ENCODE results near the gene TDRD1. TPM values are rescaled to one million over a fixed set of nuclear protein-coding genes. Genes with fewer than 3 reads are reported as not detected.

TDRD1 gene
- total RNA-seq, 1 donor from 2014 or later: 0.20 TPM

GRCh38 chr10:114176511-114176910 lies 2.6 kb upstream of the TDRD1 start:
- no peak for DNase-seq

- DNase-seq: no peak
These were observed 594 bp downstream of the TDRD1 start for GRCh38 chr10:114179747-114180146.

- DNase-seq: no peak
These were observed 1.8 kb downstream of the TDRD1 start for GRCh38 chr10:114180937-114181336.

GRCh38 chr10:114181971-114182370 lies 2.8 kb downstream of the TDRD1 start:
- no peak for DNase-seq

- no peak for DNase-seq
These were observed 4.4 kb downstream of the TDRD1 start for GRCh38 chr10:114183563-114183962.

- DNase-seq: no peak
These were observed 5.1 kb downstream of the TDRD1 start for GRCh38 chr10:114184276-114184675.

GRCh38 chr10:114188001-114188400 lies 8.8 kb downstream of the TDRD1 start:
- no peak for DNase-seq

GRCh38 chr10:114188900-114189299 lies 9.7 kb downstream of the TDRD1 start:
- DNase-seq: no peak

GRCh38 chr10:114189700-114190099 lies 10.5 kb downstream of the TDRD1 start:
- no peak for DNase-seq

GRCh38 chr10:114195079-114195478 lies 15.9 kb downstream of the TDRD1 start:
- DNase-seq: no peak

GRCh38 chr10:114199239-114199638 lies 20.1 kb downstream of the TDRD1 start:
- no peak for DNase-seq

- no peak for DNase-seq
These were observed 23.7 kb downstream of the TDRD1 start for GRCh38 chr10:114202812-114203211.

GRCh38 chr10:114206902-114207301 lies 27.7 kb downstream of the TDRD1 start:
- DNase-seq: no peak

- no peak for DNase-seq
These were observed 28.2 kb downstream of the TDRD1 start for GRCh38 chr10:114207349-114207748.

- no peak for DNase-seq
These were observed 29.2 kb downstream of the TDRD1 start for GRCh38 chr10:114208351-114208750.

GRCh38 chr10:114212153-114212552 lies 33.0 kb downstream of the TDRD1 start:
- no peak for DNase-seq

GRCh38 chr10:114215033-114215432 lies 35.9 kb downstream of the TDRD1 start:
- no peak for DNase-seq

GRCh38 chr10:114220281-114220680 lies 41.1 kb downstream of the TDRD1 start:
- no peak for DNase-seq

GRCh38 chr10:114221235-114221634 lies 42.1 kb downstream of the TDRD1 start:
- DNase-seq: no peak

- DNase-seq: no peak
These were observed 43.9 kb downstream of the TDRD1 start for GRCh38 chr10:114223066-114223465.

- DNase-seq: no peak
These were observed 49.0 kb downstream of the TDRD1 start for GRCh38 chr10:114228156-114228555.

- no peak for DNase-seq
These were observed 53.5 kb downstream of the TDRD1 start for GRCh38 chr10:114232561-114233176.

- DNase-seq: no peak
These were observed 54.3 kb downstream of the TDRD1 start for GRCh38 chr10:114233482-114233881.

GRCh38 chr10:114234132-114234531 lies 55.0 kb downstream of the TDRD1 start:
- no peak for DNase-seq

Data from skin of body (tissue), 2 donors.